ENCODE results near the gene UFSP2. TPM values are rescaled to one million over a fixed set of nuclear protein-coding genes. Genes with fewer than 3 reads are reported as not detected.
A peak's percentile ranks its signal among the peaks of the same experiment; 100 is the strongest.

The UFSP2 gene
- total RNA-seq, 6 donors from 2014 or later: 14.1 to 44.0 (median 25.7) TPM

DNA sequence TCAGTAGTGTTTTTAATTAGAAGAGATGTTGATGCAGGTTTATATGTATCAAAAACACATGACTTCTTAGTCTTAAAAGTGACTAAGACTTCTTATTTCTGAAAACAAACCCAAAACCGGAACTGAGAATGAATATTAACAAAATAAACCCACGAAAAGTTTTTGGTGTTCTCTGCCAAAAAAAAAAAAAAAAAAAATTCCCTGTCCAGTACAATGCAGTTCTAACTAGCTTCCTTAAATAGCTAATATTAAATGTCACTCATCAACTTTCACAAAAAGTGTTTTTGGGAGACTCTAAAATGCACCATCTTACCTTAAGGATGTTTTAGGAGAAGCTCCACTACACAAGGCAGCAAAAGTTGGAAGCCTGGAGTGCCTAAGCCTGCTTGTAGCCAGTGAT, 27.1 kb downstream of the UFSP2 start:
- WGBS, 2 donors: 34 to 38% methylated on average over 2 of the region's 2 CpGs
- TF ChIP-seq, protein P1, sequence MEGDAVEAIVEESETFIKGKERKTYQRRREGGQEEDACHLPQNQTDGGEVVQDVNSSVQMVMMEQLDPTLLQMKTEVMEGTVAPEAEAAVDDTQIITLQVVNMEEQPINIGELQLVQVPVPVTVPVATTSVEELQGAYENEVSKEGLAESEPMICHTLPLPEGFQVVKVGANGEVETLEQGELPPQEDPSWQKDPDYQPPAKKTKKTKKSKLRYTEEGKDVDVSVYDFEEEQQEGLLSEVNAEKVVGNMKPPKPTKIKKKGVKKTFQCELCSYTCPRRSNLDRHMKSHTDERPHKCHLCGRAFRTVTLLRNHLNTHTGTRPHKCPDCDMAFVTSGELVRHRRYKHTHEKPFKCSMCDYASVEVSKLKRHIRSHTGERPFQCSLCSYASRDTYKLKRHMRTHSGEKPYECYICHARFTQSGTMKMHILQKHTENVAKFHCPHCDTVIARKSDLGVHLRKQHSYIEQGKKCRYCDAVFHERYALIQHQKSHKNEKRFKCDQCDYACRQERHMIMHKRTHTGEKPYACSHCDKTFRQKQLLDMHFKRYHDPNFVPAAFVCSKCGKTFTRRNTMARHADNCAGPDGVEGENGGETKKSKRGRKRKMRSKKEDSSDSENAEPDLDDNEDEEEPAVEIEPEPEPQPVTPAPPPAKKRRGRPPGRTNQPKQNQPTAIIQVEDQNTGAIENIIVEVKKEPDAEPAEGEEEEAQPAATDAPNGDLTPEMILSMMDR (IDR thresholded peaks at IDR 0.05): no peak
- no peak for TF ChIP-seq EP300 (IDR thresholded peaks at IDR 0.05)
- no peak for TF ChIP-seq POLR2AphosphoS5 (IDR thresholded peaks at IDR 0.05)
- TF ChIP-seq POLR2A (IDR thresholded peaks at IDR 0.05): no peak
- peaks cover 12 to 27% (median 17%) of the 10 kb centered on the region in 4 donors for H3K4me1 ChIP-seq
- peak overlapping the region in 1 of 4 donors; percentile 1 for H3K27ac ChIP-seq
- peak overlapping the region in 1 of 4 donors; percentile 5 for H3K4me3 ChIP-seq
- ATAC-seq (ENCODE audit: low FRiP score in 2 of 2): no peak
- H3K9me3 ChIP-seq: no peaks in the 10 kb centered on the region
- no peaks in the 10 kb centered on the region for H3K27me3 ChIP-seq
- peaks cover 0 to 32% (median 8%) of the 10 kb centered on the region in 4 donors for H3K36me3 ChIP-seq
- no peak for DNase-seq

DNA sequence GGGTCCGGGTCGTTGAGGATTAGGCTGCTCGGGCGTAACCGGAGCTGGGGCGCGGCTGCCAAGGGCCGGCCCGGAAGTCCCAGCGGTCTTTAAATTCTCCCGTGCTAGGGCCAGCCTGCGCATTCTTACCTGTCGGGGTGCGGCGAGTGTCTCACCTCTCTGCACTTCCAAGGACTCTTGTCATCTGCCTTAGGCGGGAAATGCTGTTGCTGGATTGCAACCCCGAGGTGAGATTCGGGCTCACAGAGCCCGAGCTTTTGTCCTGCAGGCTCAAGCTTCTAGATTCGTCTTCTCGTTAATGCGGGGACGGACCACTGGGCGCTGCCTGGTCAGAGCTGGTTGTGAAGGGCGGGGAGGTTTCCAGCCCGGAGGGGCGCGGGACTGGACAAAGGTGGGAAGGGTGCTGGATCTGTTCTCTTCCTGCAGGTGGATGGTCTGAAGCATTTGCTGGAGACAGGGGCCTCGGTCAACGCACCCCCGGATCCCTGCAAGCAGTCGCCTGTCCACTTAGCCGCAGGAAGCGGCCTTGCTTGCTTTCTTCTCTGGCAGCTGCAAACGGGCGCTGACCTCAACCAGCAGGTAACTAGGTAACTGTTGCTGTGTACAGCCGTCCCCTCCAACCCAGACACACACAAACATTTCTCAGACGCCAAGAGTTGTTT, 28.9 kb downstream of the UFSP2 start, which contains the start of gene ANKRD37:
TSS of gene ANKRD37 (plus strand) at position 118 of the 662 bp plus-strand sequence. CDS start at position 201, 83 bp downstream.
- ATAC-seq (ENCODE audit: low FRiP score in 2 of 2) (peak; percentile 0 to 63), DNase-seq (peak; percentile 67 to 76)
- peaks cover 12 to 27% (median 17%) of the 10 kb centered on the region in 4 donors for H3K4me1 ChIP-seq
- no peaks in the 10 kb centered on the region for H3K9me3 ChIP-seq
- WGBS, 2 donors: 9 to 48% methylated on average over 5 to 38 of the region's 38 CpGs
- peak within 1 kb of the TSS; percentile 72 to 93 (median 81) for H3K4me3 ChIP-seq
- H3K36me3 ChIP-seq: peaks cover 0 to 14% (median 5%) of the 10 kb centered on the region in 4 donors
- TF ChIP-seq, protein P1 (IDR thresholded peaks at IDR 0.05): peak in 2 of 6 experiments; percentile 16 to 37
- TF ChIP-seq EP300 (IDR thresholded peaks at IDR 0.05): no peak
- TF ChIP-seq POLR2A (IDR thresholded peaks at IDR 0.05): peak in 3 of 4 donors; percentile 15 to 56 (median 27)
- TF ChIP-seq POLR2AphosphoS5 (IDR thresholded peaks at IDR 0.05): no peak
- H3K27ac ChIP-seq: peak within 1 kb of the TSS; percentile 98 to 99 (median 98)
- H3K27me3 ChIP-seq: no peaks in the 10 kb centered on the region

DNA sequence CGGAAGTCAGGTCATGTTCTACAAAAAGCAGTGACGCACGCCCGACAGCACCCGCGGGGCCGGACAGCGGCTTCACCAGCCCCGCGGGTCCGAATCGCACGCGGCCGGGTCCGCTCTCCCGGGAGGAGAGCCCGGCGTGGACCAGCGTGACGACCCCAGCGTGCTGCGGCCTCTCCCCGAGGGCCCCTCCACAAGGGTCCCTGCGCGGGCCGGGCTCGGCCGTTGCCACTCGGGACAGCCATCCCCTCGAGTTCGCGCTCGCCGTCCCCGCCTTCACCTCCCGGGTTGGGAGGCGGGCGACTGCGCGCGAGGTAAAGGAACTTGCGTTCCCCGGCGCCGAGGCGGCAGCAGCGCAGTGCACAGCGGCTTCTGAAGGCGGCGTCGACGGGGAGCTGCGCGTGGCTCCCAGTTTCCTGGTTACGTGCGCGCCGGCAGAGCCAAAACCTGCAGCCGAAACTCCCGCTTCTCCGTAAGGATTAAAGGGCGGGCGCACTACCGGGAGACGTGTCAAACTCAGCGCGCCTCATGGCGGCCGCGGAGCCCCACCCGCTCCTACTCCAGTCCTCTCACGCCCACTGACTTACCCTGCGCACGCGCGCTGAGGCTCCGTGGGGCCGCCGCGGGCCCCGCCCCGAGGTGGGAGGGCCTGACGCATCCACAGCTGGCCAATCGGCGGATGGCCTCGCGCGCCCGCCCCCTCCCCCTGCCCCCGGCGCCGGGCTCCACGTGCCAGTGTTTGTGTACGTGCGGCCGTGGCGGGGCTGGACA, 29.6 kb downstream of the UFSP2 start:
- ATAC-seq (ENCODE audit: low FRiP score in 2 of 2) (peak; percentile 98 to 99), DNase-seq (peak; percentile 96 to 100)
- peak overlapping the region; percentile 72 to 93 (median 81) for H3K4me3 ChIP-seq
- 1% methylated on average over 18 to 46 of the region's 98 CpGs for WGBS, 2 donors
- H3K36me3 ChIP-seq: peaks cover 0 to 10% (median 3%) of the 10 kb centered on the region in 4 donors
- H3K27ac ChIP-seq: peak overlapping the region; percentile 98 to 99 (median 98)
- TF ChIP-seq, protein P1 (IDR thresholded peaks at IDR 0.05): peak in 3 of 6 experiments; percentile 17 to 27 (median 26)
- TF ChIP-seq POLR2AphosphoS5 (IDR thresholded peaks at IDR 0.05): peak; percentile 57 to 81
- peak in 3 of 4 donors; percentile 69 to 89 (median 79) for TF ChIP-seq POLR2A (IDR thresholded peaks at IDR 0.05)
- TF ChIP-seq EP300 (IDR thresholded peaks at IDR 0.05): peak in 2 of 4 donors; percentile 2 to 45
- H3K4me1 ChIP-seq: peaks cover 12 to 27% (median 17%) of the 10 kb centered on the region in 4 donors
- H3K9me3 ChIP-seq: no peaks in the 10 kb centered on the region
- H3K27me3 ChIP-seq: no peaks in the 10 kb centered on the region

DNA sequence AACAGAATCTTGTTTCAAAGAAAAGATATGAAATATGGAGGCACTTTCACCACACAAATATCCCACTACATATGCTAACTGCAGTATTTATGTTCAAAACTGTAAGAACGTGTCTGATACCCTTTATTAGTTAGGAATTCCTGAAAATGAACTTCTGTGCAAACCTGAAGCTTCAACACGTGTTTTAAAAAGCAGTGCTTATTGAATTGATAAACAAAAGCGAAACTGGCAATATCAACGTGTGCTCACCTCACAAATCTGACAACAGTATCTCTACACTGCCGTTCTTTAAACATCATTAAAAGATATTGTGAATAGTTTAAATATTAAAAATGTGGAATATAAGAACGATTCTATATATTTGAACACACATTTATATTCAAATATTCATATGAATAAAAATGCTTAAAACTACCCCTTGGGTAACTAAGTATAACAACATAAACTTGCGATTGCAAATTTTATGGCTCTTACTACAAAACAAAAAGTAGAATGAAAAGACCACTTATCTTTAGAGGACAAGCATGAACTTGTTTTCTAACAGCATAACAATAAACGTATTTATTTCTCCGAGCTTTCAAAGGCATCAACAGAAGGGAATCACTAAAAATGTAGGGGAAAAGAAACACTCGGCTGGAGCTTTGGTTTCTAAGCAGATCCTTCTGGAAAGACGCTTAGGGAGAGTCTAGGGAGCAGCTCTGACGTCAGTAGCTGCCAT, 30.4 kb downstream of the UFSP2 start, which contains the start of gene LRP2BP:
TSS of gene LRP2BP (minus strand) at position 687 of the 718 bp plus-strand sequence. CDS start 17,738 bp downstream, outside the sequence.
- Histone ChIP-seq H3K36me3 (peaks cover 0 to 10% (median 0%) of the 10 kb centered on the region in 4 donors), H3K4me3 (peak within 1 kb of the TSS; percentile 72 to 93 (median 81)), H3K4me1 (peaks cover 12 to 27% (median 17%) of the 10 kb centered on the region in 4 donors), H3K27me3 (no peaks in the 10 kb centered on the region), H3K9me3 (no peaks in the 10 kb centered on the region), H3K27ac (peak within 1 kb of the TSS; percentile 98 to 99 (median 98))
- DNase-seq (no peak), ATAC-seq (ENCODE audit: low FRiP score in 2 of 2) (no peak)
- 7 to 9% methylated on average over 12 of the region's 12 CpGs for WGBS, 2 donors
- TF ChIP-seq EP300 (IDR thresholded peaks at IDR 0.05) (peak in 1 of 4 donors; percentile 58), POLR2AphosphoS5 (IDR thresholded peaks at IDR 0.05) (no peak), POLR2A (IDR thresholded peaks at IDR 0.05) (no peak)
- TF ChIP-seq, protein P1 (IDR thresholded peaks at IDR 0.05): no peak

Measured in upper lobe of left lung (tissue), 6 donors.